Measurements from ENCODE around the gene PLD1.
"Not testable (repeated sequence)": the region's sequence is repeated elsewhere in the genome, so short reads cannot be mapped to it uniquely, and the experiment has no call there.

PLD1 gene, protein sequence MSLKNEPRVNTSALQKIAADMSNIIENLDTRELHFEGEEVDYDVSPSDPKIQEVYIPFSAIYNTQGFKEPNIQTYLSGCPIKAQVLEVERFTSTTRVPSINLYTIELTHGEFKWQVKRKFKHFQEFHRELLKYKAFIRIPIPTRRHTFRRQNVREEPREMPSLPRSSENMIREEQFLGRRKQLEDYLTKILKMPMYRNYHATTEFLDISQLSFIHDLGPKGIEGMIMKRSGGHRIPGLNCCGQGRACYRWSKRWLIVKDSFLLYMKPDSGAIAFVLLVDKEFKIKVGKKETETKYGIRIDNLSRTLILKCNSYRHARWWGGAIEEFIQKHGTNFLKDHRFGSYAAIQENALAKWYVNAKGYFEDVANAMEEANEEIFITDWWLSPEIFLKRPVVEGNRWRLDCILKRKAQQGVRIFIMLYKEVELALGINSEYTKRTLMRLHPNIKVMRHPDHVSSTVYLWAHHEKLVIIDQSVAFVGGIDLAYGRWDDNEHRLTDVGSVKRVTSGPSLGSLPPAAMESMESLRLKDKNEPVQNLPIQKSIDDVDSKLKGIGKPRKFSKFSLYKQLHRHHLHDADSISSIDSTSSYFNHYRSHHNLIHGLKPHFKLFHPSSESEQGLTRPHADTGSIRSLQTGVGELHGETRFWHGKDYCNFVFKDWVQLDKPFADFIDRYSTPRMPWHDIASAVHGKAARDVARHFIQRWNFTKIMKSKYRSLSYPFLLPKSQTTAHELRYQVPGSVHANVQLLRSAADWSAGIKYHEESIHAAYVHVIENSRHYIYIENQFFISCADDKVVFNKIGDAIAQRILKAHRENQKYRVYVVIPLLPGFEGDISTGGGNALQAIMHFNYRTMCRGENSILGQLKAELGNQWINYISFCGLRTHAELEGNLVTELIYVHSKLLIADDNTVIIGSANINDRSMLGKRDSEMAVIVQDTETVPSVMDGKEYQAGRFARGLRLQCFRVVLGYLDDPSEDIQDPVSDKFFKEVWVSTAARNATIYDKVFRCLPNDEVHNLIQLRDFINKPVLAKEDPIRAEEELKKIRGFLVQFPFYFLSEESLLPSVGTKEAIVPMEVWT

DNA sequence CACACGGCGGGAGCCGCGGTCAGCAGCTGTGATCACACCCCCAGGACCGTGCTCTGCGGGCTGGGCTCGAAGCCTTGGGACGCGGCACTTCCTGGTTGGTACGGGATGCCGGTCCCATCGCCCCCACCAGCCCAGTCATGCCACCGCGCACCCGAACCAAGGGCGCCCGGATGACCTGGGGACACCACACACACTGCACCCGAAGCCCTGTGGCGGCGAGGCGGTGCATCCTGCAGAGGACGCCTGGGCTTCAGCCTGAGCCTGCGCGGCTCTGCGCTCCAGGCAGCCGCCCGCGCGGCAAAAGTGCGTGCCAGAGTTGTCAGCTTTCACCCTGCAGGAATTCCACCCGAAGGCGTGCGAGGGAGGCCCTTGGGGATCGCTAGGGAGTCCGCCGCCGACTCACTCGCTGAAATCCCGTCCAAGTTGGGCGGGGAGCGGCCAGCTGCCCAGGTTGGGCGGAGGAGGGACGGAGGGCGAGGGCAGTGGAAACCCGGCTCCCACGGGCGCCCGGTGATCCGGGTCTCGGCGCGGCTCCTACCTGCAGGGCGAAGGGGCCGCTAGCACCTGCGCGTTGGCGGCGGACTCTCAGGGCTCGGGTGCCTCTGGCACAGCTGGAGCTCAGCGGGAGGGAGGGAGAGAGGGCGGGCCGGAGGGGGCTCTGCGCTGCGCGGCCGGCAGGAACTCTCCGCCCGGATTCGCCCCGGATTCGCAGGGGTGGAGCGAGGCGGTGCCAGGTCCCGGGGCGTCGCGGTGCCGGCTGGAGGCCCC, at the start of gene PLD1:
Gene PLD1 (minus strand): TSS at position 623 of the 768 bp plus-strand sequence. CDS start 72,432 bp downstream, outside the sequence.
- peak; percentile 78 for DNase-seq (ENCODE audit: low spot score)

DNA sequence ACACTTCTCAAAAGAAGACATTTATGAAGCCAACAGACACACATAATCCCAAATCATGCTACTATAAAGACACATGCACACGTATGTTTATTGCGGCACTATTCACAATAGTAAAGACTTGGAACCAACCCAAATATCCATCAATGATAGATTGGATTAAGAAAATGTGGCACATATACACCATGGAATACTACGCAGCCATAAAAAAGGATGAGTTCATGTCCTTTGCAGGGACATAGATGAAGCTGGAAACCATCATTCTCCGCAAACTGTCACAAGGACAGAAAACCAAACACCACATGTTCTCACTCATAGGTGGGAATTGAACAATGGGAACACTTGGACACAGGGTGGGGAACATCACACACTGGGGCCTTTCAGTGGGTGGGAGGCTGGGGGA, 48.5 kb upstream of the PLD1 start:
- not testable (repeated sequence) for DNase-seq (ENCODE audit: low spot score)

DNA sequence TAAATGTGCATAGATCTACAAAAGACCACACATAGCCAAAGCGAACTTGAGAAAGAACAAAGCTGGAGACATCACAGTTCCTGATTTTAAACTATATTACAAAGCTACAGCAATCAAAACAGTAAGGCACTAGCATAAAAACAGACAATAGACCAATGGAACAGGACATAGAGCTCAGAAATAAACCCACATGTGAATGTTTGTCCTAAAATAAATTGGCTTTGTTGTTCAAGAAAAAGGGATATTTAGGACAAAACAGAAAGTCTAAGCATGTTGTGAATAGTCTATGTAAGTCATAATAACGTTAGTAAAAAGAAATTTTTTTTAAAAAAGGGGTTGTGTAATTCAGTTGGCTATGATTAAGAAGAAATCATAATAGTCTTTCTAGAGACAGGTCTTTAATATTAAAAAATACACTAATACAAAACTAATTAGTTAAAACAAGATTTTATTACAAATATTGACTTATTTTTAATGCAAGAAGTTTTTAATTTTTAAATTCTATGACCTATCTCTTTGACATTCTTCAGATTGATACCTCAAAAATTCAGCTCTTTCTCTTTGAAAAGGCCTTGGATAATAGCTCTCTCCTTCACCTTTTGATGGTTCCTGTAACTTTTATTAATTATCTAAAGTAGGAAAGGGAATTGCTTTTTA, 44.5 kb upstream of the PLD1 start:
- DNase-seq (ENCODE audit: low spot score): no peak

DNA sequence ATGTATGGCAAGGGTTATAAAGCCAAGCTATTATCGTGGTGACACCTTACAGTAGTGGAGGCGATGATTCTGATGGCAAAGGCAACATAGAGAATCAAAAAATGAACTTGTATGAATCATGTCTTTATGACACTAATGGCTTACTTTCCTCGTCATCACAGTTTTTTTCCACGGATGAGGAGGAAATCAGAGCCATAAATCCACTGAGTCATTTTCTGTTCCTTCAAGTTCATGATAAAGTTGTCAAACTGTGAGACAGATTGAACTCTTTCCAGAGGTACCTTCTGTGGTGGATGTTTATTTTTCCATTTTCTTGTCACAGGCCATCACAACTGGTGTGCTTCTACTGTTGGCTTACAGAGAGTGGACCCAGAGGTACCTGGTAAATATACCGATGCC, 41.4 kb upstream of the PLD1 start:
- no peak for DNase-seq (ENCODE audit: low spot score)

DNA sequence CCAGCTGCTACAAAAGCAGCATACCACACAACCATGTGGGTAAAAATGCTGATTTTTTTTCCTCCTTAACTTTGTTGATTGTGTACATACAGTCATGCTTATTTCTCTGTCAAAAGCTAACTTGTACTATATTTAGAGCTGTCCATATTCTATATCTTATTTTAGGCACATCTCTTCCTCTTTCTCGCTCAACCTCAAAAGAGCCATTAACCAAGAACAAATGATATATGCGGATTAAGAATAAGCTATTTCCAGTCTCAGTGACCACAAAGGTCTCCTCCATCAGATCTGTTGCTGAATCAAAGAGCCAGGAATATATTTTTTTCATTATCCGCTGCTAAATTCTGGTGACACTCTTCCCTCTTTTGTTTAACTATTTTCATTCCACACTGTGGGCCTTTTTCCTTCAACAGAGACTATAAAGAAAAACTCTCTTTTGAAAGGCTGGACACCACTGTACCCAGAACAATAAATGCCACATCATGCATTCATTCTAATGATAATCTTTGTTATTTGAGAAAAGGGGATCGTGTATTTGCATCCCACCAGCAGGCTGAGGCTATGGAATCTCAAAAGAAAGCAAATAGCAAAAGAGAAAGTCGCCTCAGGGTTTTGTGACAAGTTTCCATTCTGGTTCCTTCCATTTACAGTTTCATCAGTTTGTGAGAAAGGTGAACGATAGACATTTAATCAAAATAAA, 40.8 kb upstream of the PLD1 start:
- no peak for DNase-seq (ENCODE audit: low spot score)

DNA sequence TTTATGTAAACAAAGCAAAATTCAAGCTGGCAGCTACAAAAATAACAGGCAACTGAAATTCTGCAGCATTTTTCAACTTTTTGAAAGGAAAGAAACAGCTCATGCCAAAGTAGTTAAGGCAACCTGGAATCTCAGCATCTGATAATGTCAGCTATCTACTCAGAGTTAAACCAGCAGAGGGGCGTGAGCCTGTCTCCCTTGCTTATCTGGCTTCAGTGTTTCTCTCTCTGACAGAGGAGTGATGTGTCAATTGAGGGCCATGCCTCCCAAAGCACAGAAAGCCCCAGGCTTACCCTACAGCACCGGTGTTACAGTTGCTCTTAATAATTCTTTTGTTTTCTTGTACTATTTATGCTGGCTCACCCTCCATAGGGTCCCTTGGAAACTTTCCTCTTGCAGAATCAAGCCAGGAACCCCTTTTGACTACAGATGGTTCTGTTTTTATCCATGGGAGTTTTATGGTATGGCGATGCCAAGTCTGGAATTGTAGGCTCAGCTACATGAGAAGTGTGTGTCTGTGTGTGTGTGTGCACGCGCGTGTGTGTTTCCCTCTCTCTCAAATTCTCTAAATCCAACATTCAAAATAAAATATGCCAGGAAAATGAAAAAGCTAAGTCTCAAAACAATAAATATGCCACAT, 40.2 kb upstream of the PLD1 start:
- no peak for DNase-seq (ENCODE audit: low spot score)

DNA sequence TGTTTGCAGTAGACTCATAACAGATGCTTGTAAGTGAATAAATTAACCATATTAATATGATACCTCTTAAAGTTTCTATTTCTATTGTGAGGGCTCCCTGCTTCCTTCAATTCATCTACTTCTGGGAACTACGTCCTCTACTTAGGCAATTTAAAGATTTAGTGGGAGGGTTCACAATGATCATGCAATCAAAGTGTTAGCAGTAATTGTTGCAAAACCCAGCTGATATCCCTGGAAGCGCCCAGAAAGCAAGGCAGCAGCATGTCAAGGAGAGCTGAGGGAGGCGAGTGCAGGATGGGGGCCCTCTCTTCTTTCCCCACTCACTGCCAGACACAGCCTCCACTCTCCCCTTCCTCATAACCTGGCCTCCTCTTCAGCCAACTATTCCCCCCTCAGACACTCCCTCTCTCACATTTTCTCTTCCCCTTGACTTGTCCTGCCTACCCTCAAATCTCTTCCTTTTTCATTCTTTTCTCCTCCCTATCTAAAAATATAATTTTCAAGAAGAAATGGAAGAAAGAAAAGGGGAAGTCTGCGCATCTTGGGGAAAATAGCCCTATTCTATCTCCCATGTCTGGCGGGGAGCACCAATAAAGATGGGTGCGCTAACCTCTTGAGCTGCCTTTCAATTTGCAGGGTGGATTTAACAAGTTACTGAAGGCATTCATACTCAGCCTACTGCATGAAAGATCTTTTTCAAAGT, 39.5 kb upstream of the PLD1 start:
- no peak for DNase-seq (ENCODE audit: low spot score)

DNA sequence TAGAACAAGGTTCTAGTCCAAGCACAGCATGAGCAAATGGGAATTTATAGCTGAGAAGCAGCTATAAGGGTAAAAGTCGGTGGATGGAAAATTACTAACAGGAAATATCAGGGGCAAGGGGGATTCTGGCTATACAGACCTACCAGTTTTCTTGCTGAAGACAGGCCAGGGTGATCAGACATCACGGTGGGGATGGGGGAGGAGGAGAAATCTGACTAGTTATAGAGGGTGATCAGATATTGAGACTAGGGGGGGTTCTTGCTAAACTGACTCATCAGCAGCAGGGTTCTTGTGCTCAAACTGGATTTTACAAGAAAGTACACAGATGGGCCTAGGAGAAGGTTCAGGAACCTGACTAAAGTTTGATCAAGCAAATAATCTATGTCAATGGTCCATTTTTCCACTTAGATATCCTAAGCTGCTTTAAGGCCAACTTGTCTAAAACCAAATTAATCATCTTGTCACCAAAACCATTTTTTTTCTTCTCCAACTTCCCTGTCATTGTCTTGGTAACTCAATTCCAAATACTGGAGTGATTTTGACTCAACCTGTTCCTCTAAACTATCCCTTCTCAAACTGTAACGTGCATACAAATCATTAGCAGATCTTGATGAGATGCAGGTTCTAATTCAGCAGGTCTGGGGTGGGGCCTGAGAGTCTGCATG, 37.4 kb upstream of the PLD1 start:
- DNase-seq (ENCODE audit: low spot score): no peak

DNA sequence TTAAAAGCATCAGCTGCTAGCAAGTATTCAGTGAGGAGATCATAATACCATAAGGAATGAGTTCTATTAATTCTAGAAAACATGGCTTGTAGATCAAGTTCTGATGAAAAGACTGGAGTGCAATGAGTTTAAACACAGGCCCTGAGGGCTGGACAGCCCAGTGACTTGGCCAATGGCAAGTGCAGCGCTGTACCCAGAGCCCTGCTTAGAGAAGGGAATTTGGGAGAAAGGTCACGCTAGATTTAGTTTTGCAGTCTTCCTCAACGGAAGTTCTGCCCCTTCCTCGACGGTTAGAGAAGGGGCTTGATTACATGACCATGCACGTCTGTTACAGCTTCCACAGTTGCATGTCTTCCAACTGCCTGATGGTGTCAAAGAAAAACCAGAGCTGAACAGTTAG, 36.9 kb upstream of the PLD1 start:
- no peak for DNase-seq (ENCODE audit: low spot score)

DNA sequence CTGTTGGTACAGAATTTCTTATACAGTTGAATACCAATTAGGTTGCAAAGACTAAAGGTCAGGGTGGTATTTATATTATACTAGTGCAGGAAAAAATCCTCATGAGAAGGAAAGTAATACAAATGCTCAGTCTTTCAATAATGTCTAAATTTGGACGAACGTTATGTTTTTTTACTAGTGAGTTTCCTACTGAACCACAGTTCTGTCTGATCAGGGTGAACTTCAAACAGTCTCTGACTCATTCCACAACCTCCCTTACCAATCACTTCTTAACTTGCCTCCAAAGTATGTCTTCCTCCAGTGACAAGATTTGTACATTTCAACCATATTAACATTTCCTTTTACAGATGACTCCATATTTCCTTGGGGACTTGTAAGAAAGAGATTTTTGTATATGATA, 36.3 kb upstream of the PLD1 start:
- DNase-seq (ENCODE audit: low spot score): no peak

DNA sequence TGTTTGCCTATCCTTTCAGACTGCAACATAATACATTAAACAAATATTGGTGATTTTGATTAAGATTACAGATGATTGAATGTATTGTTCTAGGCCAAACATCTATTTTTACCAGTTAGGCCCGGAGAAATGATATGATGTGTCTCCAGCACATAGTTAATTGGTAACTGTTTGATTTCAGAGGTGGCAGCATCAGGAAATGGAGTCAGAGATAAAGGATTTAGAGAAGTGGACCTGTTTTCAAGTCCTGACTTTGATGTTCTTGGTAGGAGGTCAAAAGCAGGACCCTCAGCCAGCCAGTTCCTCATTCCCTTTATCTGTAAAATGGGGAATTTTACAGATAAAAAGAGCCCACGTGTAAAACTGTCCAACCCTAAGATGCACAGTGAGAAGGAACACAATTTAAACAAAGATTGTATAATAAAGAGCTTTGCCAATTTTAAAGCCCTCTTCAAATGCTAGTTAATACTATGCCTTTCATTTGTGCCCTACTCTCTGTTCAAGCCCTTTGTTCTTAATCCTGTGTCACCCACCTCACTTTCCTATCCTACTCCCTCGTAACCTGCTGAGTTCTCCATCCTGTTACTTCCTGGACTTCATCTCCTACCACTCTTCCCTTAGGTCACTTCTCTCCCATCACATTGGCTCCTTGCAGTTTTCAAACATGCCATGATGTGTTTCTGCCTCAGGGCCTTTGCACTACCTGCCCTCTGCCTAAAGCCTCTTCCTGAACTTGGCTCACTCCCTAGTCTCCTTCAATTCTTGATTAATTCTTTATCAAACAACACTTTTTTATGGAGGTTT, 35.4 kb upstream of the PLD1 start:
- no peak for DNase-seq (ENCODE audit: low spot score)

DNA sequence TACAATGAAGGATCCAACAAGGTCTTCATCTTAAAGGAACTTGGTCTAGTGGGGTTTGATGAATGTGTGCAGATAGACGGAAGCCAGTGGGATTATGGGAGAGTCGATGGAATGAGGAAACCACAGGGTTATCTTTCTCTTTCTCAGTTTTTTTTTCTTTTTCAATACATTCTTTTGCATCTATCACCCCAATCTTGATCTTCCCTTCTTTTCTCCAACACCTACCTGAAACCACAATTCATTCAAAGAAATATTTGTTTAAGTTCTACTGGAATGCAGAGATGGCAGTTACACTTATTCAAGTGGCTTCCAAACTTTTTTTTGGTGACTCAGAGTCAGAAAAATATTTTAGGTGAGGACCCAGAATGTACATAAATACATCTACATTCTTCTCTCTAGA, 34.6 kb upstream of the PLD1 start:
- no peak for DNase-seq (ENCODE audit: low spot score)

DNA sequence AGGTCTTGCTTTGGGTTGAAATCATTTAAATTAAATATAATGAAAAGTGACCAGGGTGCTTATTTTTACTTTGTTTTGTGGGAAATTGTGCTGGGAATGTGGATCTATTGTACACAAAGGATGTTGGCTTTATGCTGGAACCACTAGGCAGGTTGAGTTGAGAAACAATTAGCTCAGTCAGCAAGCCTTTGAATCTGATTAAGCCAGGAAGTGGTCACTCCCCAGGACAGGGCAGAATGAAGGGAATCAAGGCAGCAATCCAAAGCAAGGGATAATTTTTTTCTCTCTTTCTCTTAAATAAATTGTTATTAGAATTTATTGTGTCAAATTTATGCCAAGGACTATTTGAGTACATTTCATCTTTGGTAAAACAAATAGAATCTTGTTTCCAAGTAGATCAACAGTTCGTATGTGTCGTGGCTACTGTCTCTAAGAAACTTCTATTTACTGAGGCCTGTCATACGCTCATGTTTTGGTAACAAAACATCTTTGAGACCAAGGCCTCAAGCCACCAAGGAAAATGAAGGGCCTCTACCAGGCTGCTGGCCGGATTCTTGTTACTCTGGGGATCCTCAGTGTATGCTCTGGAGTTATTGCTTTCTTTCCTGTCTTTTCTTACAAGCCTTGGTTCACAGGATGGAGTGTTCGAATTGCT, 32.7 kb upstream of the PLD1 start, which contains the start of gene TMEM212:
Gene TMEM212 (plus strand): TSS at position 486 of the 655 bp plus-strand sequence. CDS start 35 bp downstream, at position 521.
- no peak for DNase-seq (ENCODE audit: low spot score)

DNA sequence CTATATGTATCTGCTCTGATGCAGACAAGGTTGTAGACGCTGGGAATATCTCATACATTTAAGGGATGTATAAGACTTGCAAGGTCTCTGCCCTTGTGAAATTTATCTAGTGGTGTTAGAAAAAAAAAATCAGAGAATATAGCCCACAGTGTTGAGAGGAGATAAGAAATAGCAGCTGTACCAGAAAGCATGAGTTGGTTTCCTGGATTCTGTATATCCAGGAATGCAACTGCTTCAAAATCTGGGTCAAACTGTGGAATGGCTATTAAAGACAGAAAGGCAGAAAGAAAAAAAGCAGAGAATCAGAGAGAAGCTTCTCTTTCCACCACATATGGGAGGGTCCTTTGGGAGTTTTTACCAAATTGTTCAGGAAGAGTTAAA, 31.3 kb upstream of the PLD1 start:
- no peak for DNase-seq (ENCODE audit: low spot score)

DNA sequence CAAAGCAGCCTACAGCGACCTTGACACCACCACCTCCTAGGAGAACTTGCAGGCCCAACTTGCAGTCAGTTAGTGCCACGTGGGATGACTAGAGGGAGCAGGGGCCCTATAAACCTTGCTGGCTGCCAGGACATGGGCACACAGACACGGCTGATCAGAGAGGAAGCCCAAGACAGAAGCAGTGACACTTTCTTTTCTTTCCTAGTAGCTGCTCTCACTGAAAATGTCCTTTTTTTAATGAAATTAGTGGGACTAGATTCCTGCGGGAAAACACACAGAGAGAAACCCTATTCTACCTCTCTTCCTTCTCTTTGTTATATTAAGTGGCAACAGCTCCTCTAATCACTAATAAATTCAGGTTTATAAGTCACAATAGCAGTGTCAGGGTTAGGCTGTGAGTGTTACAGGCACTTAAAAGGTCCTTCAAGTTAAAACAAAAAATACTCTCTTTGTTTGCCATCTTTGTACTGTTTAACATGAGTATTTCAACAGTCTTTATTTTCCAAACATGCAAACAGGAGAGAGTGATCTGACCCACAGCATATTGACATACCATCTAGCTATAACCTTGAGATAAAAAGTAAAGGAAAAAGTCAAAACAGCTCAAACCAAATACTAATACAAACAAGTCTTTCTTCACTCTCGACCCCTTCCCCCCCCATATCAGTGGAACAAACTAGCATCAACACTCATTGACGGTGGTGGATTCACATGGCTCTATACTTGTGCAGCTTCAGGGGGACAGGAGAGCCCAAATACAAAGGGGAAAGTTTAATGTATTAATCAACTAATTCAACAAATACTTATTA, 30.7 kb upstream of the PLD1 start:
- DNase-seq (ENCODE audit: low spot score): no peak

DNA sequence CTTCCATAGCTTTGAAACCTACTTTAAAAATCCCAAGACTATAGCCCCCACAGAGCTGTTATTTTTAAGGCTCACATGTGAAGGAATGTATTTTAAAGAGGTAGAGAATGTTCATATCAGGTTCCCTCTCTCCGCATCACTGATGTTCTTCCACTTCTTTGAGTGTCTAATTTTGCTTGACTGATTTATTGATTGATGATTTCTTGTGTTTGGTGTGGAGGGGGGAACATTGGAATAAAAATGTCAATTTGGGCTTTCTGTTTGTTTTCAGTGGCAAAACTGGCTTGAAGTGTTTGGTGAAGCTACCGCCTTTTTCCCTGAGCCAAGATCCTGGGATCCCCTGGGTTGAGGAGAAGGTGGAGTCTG, 30.1 kb upstream of the PLD1 start:
- DNase-seq (ENCODE audit: low spot score): no peak

DNA sequence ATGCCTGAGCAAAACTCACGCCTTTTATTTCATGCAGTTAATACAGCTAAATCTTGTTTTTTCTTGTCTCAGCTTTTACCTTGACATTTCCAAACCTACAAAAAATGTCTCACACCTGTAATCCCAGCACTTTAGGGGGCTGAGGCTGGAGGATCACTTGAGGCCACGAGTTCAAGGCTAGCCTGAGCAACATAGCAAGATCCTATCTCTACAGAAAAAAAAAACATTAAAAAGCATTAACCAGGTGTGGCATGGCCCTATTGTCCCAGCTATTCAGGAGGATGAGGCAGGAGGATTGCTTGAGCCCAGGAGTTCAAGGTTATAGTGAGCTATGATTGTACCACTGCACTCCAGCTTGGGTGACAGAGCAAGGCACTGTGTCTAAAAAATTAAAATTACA, 29.0 kb upstream of the PLD1 start:
- DNase-seq (ENCODE audit: low spot score): no peak

All from ecto neural progenitor cell (in vitro differentiated cells).